Mucosa of descending colon (tissue), 3 donors: ENCODE measurements around the gene TJP3. TPM values are rescaled to one million over a fixed set of nuclear protein-coding genes. Genes with fewer than 3 reads are reported as not detected.

ENCODE experiments used
- ATAC-seq: fragments of 200-7000 bp; cut with Tn5 transposase; one replicate; pipeline ENCODE4 v1.9.1; 2020; ENCODE audit warnings: mild to moderate bottlenecking, moderate library complexity
- DNase-seq, 3 donors: peaks; one replicate each; pipeline ENCODE4 v3.0.0-alpha.2; 2020
- H3K36me3 ChIP-seq: fragments of 200-600 bp; one replicate; pipeline ENCODE4 v1.8.0; 2021; ENCODE audit warnings: low read depth, mild to moderate bottlenecking
- H3K4me1 ChIP-seq: fragments of 200-600 bp; one replicate; pipeline ENCODE4 v1.8.0; 2021; ENCODE audit warnings: low read depth, mild to moderate bottlenecking
- H3K4me3 ChIP-seq: fragments of 200-600 bp; one replicate; pipeline ENCODE4 v1.8.0; 2021; ENCODE audit warnings: mild to moderate bottlenecking
- H3K9me3 ChIP-seq: fragments of 200-600 bp; one replicate; pipeline ENCODE4 v1.8.0; 2021; ENCODE audit warnings: mild to moderate bottlenecking
- CTCF ChIP-seq: fragments of 200-600 bp; IDR thresholded peaks from one replicate; pipeline ENCODE4 v1.8.0; 2022; ENCODE audit warnings: antibody characterized with exemption, mild to moderate bottlenecking
- intact Hi-C, 2 donors: fragments of 100-400 bp; cut with DNase I in 1 of 2; cut with micrococcal nuclease in 1 of 2; formaldehyde crosslinking; loops; one replicate each; pipeline versions ENCODE4 v1.11.0 to v1.11.1; 2022; cut with DNase I, micrococcal nuclease
- total RNA-seq, 3 donors: library from RNA; stranded (reverse); fragmentation: NEBNext Ultra II Directional in 2 of 3; extraction: Animal tissue kit (Norgen Biotek cat#: 25700) in 2 of 3; gene quantifications; one replicate each; pipeline versions ENCODE4 v1.2.1 to v1.2.4, GENCODE V29; 2021 to 2023
- donor health status: DM: no; HTN: no; CAD: no; lungs with moderate emphysema.
- donor health status: DM: no; HTN: no; CAD: no.
- donor health status: DM: no; HTN: yes; CAD: no.

Gene TJP3
- total RNA-seq, 3 donors from 2014 or later = 167 to 357 (median 285) TPM

DNA sequence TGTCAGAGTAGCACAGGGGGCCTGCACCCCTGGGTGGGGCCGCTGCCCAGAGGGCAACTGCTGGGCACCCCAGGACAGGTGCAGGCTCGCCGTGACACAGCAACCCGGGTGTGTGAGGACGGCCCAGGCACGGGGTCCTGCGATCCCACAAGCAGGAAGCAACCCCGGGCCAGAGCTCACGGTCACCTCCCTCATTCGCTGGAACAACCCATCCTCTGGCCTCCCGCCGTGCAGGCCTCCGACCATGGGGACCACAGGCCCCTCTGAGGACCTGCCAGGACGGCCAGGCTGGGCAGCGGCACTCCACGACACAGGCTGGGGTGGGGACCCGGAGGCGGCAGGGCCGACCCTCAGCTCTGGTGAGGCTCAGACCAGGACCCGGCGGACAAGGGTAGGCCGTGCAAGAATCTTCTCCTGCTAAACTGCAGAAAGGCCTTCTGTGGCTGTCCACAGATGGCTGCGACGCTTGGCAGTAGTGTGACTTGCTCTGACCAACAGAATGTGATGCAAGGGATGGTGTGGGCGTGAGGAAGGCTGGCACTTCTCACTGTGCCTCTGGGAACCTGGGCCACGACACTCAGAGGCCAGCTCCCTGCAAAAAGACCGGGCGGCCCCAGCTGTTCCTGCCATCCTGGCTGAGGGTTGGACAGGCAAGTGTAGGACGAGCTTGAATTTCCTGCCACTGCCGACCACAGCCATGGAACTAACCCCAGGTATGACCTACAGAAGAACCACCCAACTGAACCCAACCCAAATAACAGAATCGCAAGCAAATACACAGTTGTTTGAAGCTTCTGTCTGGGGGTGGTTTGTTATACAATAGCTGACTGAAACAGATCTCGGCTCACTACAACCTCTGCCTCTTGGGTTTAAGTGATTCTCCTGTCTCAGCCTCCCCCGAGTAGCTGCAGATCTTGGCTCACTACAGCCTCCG, 34.4 kb upstream of the TJP3 start:
- H3K4me3 ChIP-seq = no peak overlapping the region
- DNase-seq (no peak), ATAC-seq (no peak)
- peaks cover 15% of the 10 kb centered on the region for H3K4me1 ChIP-seq
- intact Hi-C loops = no loop called here
- TF ChIP-seq CTCF = no peak
- H3K36me3 ChIP-seq = no peaks in the 10 kb centered on the region
- no peaks in the 10 kb centered on the region for H3K9me3 ChIP-seq

- intact Hi-C loops = no loop called here
- DNase-seq = no peak
- Histone ChIP-seq H3K36me3 (no peaks in the 10 kb centered on the region), H3K9me3 (no peaks in the 10 kb centered on the region), H3K4me1 (peaks cover 15% of the 10 kb centered on the region), H3K4me3 (no peak overlapping the region)
- TF ChIP-seq CTCF = no peak
- no peak for ATAC-seq
Observed at GRCh38 chr19:3674784-3675543, 33.2 kb upstream of the TJP3 start.

- intact Hi-C loops = no loop called here
- no peaks in the 10 kb centered on the region for H3K36me3 ChIP-seq
- no peaks in the 10 kb centered on the region for H3K4me1 ChIP-seq
- no peak for ATAC-seq
- H3K4me3 ChIP-seq = no peak overlapping the region
- no peak for TF ChIP-seq CTCF
- no peak for DNase-seq
- no peaks in the 10 kb centered on the region for H3K9me3 ChIP-seq
Observed at GRCh38 chr19:3678188-3678587, 30.0 kb upstream of the TJP3 start.

GRCh38 chr19:3679138-3679537, 29.0 kb upstream of the TJP3 start:
- Histone ChIP-seq H3K9me3 (no peaks in the 10 kb centered on the region), H3K4me1 (no peaks in the 10 kb centered on the region), H3K4me3 (no peak overlapping the region), H3K36me3 (no peaks in the 10 kb centered on the region)
- intact Hi-C loops = no loop called here
- DNase-seq = no peak
- TF ChIP-seq CTCF = no peak
- no peak for ATAC-seq

DNA sequence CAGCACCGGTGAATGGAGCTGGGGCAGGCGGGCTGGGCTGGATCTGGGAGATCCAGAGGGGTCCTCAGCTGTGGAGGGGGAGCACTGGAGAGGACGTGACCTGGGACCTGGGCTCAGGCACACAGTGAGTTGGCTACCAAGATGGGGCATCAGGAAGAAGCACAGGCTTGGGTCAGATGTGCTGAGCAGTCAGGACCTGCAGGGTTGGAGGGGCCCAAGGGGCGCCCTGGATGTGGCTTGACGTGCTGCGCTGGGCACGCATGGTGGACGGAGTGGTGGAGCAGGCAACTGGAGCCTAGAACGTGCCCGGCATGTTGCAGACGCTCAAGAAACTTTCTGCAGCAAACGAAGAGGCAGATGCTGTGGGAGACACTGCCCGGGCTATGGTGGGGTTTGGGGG, 28.6 kb upstream of the TJP3 start:
- Histone ChIP-seq H3K36me3 (no peaks in the 10 kb centered on the region), H3K4me1 (no peaks in the 10 kb centered on the region), H3K9me3 (no peaks in the 10 kb centered on the region), H3K4me3 (no peak overlapping the region)
- ATAC-seq = no peak
- intact Hi-C loops = no loop called here
- DNase-seq = no peak
- no peak for TF ChIP-seq CTCF
